NCI-H460 (cell line): ENCODE results near the gene FAIM2. TPM values are rescaled to one million over a fixed set of nuclear protein-coding genes. Genes with fewer than 3 reads are reported as not detected.

Experiments
- DNase-seq: peaks from one replicate; pipeline ENCODE4 v3.0.0-alpha.2; 2016; ENCODE audit warnings: low read depth; ENCODE audit errors: extremely low read depth
- total RNA-seq: library from RNA; depleted of rRNA; stranded (reverse); fragments of >200 nt; shearing (Covaris generic); gene quantifications from 2 replicates; pipeline ENCODE4 v1.2.3, GENCODE V29; 2014

FAIM2 gene
- total RNA-seq, 1 experiment from 2014 or later, result 0.45 TPM

DNA sequence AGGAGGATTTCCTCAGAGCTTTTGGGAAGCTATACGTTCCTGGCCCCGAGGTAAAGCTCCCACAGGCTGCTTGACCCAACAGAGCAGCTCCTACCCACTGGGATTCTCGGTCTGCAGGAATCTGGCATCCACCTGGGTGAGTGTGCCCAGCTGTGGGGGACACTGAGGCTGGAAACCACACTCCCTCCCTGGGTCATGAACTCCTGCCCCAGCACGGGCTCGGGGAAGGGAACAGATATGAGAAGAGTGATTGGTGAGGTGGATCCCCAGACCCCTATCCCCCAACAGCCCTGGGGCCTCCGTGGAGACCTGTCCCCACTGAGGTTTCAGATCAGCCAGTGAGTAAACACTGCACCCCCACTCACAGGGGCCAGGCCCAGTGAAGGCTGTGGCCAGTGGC is 3.3 kb downstream of the FAIM2 start:
- DNase-seq, result no peak

GRCh38 chr12:49899921-49900320 is 3.8 kb downstream of the FAIM2 start:
- no peak for DNase-seq

DNA sequence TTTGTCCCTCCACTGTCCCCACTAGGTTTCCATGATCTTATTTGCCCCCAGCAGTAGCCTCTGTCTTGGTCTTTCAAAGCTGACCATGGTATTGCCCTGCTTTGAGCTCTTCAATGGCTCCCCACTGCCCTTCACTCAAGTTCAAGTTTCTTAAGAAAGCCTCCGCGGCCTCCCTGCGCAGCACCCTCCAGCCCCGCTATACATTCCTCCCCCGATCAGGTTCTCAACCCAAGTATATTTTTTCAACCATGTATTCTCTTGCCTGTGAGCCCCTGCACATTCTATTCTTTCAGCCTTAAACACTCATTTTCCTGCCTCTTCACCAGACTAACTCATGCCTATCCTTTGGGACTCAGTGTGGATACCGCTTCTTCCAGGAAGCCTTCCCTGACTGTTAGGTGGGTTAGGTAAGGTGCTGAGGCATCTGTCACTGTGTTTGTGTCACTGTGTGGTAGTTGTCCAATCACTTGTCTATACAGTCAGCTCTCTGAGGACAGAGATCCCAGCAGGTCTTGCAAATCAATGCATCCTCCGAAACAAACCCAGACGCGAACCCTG is 4.3 kb downstream of the FAIM2 start:
- DNase-seq, result no peak

DNA sequence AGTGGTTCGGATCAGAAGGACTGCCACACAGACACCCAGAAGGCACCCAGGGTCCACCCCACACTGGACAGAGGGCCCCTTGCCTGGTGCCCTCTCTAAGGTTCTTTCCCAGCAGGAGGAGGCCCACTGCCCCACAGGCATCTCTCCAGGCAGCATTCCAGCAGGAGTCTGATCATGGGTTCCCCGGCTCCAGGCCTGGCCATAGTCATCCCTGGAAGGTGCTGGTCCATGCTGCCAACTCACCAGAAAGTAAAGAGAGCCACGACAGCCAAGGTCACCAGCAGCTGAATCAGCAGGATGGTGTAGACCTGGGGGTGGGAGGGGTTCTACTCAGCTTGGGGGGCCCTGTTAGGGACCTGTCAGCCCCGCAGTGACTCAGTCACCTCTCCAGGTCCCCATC is 6.4 kb downstream of the FAIM2 start:
- DNase-seq, result no peak

- no peak for DNase-seq
These were observed 7.9 kb downstream of the FAIM2 start for GRCh38 chr12:49895773-49896172.

DNA sequence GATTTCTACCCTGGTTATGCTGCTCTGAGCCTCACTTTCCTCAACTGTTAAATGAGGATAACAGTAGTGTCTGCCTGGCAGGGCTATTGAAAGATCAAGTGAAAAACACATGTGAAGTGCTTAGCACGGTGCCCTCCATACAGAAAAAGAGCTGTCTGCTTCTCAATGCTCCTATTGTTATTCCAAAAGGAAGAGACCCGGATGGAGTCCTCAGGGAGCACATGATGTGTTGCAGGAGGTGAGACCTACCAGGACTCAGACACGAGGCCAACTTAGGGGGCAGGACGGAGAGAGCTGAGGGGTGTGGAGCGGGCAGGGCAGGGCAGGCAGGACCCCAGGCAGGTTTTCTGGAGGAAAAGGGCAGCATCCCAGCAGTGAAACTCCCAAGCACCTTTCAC is 8.9 kb downstream of the FAIM2 start:
- DNase-seq, result no peak

DNA sequence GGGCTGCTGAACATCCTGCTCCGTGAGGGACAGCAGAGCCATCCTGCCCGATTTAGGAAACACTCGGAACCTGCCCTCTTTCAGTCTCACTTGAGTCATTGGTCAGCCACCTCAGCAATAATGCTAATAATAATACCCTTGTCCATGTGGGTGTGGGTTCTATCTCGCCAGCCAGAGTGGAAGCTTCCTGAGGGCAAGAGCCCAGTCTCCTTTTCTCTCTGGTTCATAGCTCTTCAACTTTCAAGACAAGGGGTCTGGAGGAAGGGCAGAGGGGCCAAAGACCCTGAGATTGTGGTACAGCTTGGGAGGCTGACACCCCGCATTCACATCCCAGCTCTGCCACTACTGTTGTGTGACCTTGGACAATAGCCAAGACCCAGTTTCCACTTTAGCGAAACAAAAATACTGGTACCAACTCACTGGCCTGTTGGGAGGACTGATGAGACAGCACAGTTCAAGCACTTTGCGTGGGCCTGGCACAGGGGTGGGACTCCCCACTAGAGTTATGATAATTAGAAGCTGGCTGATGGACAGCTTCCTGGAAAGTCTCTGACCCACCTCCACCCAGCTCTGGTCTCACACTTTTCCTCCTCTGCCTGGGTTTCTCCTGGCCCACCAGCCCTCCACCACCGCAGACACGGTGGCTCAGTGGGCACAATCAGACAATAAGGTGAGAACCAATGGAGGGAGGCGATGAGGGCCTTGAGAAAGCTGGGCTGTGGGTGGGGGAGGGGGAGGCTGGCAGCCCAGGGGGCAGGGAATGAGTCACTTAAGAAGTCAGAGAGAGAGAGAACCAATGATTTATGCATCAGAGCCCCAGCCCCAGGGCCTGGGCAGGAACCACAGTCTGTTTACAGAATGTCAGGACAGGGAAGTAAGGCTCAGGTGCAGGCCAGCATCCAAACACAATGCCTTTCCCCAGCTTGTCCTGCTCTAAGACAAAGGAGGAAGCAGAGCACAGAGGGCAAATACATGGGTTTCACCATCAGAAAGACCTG is 9.6 kb downstream of the FAIM2 start:
- DNase-seq, result no peak

DNA sequence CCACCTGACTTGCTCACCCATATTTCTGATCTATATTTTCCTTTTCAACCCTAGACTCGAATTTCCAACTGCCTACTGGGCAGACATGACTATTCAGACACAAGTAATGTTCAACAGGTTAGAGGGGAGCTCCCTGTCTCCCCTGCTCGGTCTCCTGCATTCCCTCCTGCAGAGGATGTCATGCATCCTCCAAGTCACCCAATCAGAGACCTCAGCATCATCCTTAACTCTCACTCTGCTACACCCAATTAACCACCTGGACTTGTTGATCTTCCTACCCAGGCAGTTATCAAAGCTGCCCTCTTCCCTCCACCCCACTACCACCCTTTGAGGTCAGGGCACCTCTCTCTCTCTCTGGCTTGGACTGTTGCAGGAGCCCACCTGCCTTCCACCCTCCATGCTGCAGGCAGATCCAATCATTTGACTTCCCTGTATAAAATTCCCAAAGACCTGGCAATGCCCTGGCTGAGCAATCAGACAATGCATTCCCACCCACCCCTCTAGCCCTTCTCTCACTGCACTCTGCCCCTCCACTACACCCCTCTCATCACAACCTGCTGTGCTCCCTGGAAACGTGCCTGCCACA is 10.9 kb downstream of the FAIM2 start:
- DNase-seq, result no peak

DNA sequence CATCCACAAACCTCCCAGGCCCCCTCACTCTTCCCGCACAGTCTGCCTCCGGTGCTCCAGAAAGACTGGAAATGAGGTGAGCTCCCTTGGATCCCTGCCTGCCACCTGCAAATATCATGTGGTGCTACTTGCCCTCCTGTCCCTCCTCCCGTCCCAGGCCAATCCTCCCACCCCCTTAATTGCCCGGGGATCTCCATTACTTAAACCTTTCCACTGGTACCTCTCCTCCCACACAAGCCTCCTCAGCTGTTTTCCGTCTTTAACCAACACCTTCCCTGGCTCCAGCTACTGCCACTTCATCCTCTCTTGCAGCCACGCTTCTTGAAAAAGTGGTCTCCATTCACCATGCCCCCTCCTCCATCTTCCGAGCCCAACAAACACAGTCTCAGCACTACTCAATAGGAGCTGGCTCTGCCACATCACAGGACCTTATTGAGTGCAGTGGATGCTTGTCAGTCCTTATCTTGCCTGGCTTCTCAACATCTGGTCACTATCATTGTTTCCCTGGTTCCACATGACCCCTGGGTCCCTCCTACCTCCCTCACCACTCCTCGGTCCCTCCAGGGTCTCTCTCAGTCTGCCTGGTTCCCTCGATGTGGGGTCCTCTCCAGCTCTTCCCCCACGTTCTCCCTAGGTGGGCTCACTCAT is 11.5 kb downstream of the FAIM2 start:
- no peak for DNase-seq

GRCh38 chr12:49891476-49891875 is 12.2 kb downstream of the FAIM2 start:
- DNase-seq, result no peak

GRCh38 chr12:49891012-49891411 is 12.7 kb downstream of the FAIM2 start:
- no peak for DNase-seq

GRCh38 chr12:49890096-49890461 is 13.6 kb downstream of the FAIM2 start:
- no peak for DNase-seq

- no peak for DNase-seq
These were observed 14.2 kb downstream of the FAIM2 start for GRCh38 chr12:49889361-49890095.

DNA sequence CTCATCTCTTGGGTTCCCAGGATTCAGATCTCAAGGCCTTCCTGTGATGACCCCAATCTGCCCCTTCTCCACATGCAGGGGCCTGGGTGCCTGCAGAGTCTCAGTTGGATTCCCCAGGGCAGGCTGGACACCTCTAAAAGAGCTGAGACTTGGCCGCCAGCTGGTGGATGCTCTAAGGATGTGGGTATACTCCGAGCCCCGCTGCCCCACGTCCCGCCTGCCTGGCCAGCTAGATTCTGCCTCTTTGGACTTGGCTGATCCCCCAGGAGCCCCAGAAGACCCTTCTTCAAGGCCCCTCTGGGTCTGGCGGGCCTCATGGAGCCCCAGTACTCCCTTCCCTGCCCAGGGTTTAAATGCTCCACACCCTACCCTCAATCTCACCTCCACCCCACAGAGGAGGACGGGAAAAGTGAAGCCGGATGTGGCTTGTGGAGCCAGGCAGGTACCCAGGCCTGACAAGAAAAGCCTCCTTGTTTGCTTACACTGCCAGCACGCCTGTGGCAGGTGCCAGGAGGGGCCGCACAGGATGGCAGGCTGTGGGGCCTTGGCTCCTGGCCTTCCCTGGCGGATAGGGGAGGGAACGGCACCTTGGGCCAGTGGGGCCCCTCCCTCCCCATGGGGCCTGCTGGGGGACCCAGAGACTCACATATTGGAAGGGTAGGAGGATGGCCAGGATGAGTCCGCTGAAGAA is 15.1 kb downstream of the FAIM2 start:
- no peak for DNase-seq

- DNase-seq, result peak; percentile 45
These were observed 15.9 kb downstream of the FAIM2 start for GRCh38 chr12:49887536-49888401.

DNA sequence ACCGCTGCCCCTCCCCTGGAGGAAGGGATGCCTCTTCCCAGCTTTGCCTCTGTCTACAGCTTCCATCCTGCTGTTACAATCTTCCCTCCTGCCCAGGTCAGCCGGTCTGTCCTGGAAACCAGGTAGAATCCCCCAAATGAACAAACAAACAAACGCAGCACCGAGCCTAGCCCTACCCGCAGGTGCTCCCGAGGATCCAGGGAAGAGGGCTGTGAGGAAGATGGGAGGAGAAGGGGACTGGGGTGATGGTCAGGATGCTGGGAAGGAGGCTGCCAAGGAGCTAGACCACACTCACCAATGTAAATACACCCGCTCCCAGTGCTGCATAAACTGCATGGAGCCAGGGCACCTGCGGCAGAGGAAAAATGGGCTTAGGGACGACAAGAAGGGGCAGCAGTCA is 16.6 kb downstream of the FAIM2 start:
- DNase-seq, result no peak

DNA sequence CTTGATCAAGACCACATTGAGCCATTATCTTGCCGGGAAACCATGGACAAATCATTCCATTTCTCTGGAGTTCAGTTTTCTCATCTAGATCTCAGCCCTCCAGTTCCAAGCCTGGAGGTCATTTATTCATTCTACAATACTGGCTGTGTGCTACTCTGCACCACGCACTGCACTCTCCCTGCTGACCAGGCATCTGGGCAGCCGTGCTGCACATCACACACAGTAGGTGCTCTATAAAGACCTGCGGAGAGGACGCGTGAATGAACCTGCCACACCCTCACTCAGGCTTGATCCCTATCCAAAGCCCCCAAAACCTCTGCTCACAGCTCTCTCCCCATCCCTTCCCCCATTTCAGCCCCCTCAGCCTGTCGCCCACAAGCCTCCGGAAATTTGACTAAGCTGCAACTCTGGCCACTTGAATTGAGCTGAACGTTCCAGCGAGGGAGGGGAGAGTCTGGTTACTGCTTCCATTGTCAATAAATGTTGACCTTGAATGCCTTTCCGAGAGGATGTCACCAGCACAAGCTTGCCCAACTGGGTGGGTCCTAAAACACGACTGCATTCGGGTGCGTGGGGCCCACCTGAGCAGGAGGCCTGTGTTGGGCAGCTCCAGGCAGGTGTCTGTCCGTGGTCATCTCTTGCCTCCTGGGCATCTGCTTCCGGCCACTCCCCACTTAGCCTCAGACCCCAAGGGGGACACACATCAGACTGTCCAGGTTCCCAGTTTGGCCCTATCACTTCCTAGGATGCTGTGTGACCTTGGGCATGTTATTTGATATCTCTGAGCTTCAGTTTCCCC is 17.8 kb downstream of the FAIM2 start:
- no peak for DNase-seq

- DNase-seq, result no peak
These were observed 18.6 kb downstream of the FAIM2 start for GRCh38 chr12:49885118-49885517.
